HEK293 (cell line): ENCODE data around the gene MAP4K4.

ENCODE experiments used
- KLF9 ChIP-seq: fragments of 450-650 bp; formaldehyde crosslinking; IDR thresholded peaks from 2 replicates; pipeline ENCODE4 v1.5.1; 2016; ENCODE audit warnings: missing biosample characterization, missing genetic modification characterization, low read depth
- ZNF214 ChIP-seq: fragments of 450-650 bp; formaldehyde crosslinking; IDR thresholded peaks from 2 replicates; pipeline ENCODE4 v1.5.1; 2017; ENCODE audit warnings: missing biosample characterization, mild to moderate bottlenecking, missing genetic modification characterization, borderline replicate concordance
- ZNF24 ChIP-seq: fragments of 450-650 bp; formaldehyde crosslinking; IDR thresholded peaks from 2 replicates; pipeline ENCODE4 v1.5.1; 2016; ENCODE audit warnings: missing biosample characterization, missing genetic modification characterization
- ZNF292 ChIP-seq: fragments of 450-650 bp; formaldehyde crosslinking; IDR thresholded peaks from 2 replicates; pipeline ENCODE4 v1.5.1; 2016; ENCODE audit warnings: low read depth, missing biosample characterization, missing genetic modification characterization, borderline replicate concordance
- ZNF785 ChIP-seq: fragments of 450-650 bp; formaldehyde crosslinking; IDR thresholded peaks from 2 replicates; pipeline ENCODE4 v1.5.1; 2016; ENCODE audit warnings: missing biosample characterization, missing genetic modification characterization
- TF ChIP-seq, protein P1 (sequence below): fragments of 450-650 bp; formaldehyde crosslinking; IDR thresholded peaks from 2 replicates; pipeline ENCODE4 v1.5.1; 2016; ENCODE audit warnings: missing biosample characterization, missing genetic modification characterization
- TF ChIP-seq, protein P2 (sequence below): fragments of 450-650 bp; formaldehyde crosslinking; IDR thresholded peaks from 2 replicates; pipeline ENCODE4 v1.5.1; 2016; ENCODE audit warnings: missing biosample characterization, missing genetic modification characterization
- TF ChIP-seq, protein P3 (sequence below): fragments of 450-650 bp; formaldehyde crosslinking; IDR thresholded peaks from 2 replicates; pipeline ENCODE4 v1.5.0; 2017; ENCODE audit warnings: missing biosample characterization, missing genetic modification characterization, borderline replicate concordance
- TF ChIP-seq, protein P4 (sequence below): fragments of 450-650 bp; formaldehyde crosslinking; IDR thresholded peaks from 2 replicates; pipeline ENCODE4 v1.5.1; 2016; ENCODE audit warnings: missing biosample characterization, missing genetic modification characterization
- TF ChIP-seq, protein P5 (sequence below): fragments of 450-650 bp; formaldehyde crosslinking; IDR thresholded peaks from 2 replicates; pipeline ENCODE4 v1.5.1; 2017; ENCODE audit warnings: missing biosample characterization, missing genetic modification characterization
- TF ChIP-seq, protein P6 (sequence below): sonication (generic); formaldehyde crosslinking; IDR thresholded peaks from 2 replicates; pipeline ENCODE4 v1.8.1; 2022; ENCODE audit warnings: mild to moderate bottlenecking, moderate library complexity, missing genetic modification reagents

DNA sequence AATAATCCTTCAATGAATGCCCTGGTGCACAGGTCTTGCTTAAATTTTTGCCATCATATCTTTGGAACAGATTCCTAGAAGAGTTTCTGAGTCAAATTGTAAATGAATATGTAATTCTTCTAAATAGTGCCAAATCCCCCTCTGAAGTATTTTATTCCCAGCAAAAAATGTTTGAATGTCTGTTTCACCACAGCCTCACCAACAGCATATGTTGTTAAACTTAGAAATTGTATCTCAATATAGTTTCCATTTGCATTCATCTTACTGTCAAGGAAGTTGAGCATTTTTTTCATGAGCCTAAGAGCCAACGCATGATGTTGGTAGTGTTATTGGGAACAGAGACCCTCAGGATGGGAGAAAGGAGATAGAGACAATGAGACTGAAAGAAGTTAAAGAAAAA is 207.4 kb downstream of the MAP4K4 start:
- TF ChIP-seq, protein P1, sequence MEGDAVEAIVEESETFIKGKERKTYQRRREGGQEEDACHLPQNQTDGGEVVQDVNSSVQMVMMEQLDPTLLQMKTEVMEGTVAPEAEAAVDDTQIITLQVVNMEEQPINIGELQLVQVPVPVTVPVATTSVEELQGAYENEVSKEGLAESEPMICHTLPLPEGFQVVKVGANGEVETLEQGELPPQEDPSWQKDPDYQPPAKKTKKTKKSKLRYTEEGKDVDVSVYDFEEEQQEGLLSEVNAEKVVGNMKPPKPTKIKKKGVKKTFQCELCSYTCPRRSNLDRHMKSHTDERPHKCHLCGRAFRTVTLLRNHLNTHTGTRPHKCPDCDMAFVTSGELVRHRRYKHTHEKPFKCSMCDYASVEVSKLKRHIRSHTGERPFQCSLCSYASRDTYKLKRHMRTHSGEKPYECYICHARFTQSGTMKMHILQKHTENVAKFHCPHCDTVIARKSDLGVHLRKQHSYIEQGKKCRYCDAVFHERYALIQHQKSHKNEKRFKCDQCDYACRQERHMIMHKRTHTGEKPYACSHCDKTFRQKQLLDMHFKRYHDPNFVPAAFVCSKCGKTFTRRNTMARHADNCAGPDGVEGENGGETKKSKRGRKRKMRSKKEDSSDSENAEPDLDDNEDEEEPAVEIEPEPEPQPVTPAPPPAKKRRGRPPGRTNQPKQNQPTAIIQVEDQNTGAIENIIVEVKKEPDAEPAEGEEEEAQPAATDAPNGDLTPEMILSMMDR: no peak
- TF ChIP-seq, protein P2, sequence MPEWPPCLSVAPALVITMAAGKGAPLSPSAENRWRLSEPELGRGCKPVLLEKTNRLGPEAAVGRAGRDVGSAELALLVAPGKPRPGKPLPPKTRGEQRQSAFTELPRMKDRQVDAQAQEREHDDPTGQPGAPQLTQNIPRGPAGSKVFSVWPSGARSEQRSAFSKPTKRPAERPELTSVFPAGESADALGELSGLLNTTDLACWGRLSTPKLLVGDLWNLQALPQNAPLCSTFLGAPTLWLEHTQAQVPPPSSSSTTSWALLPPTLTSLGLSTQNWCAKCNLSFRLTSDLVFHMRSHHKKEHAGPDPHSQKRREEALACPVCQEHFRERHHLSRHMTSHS (tag by site-specific recombination): no peak
- TF ChIP-seq ZNF292 (no peak), ZNF785 (tag by site-specific recombination) (no peak), KLF9 (tag by site-specific recombination) (no peak), ZNF214 (tag by site-specific recombination) (no peak), ZNF24 (no peak)
- TF ChIP-seq, protein P3, sequence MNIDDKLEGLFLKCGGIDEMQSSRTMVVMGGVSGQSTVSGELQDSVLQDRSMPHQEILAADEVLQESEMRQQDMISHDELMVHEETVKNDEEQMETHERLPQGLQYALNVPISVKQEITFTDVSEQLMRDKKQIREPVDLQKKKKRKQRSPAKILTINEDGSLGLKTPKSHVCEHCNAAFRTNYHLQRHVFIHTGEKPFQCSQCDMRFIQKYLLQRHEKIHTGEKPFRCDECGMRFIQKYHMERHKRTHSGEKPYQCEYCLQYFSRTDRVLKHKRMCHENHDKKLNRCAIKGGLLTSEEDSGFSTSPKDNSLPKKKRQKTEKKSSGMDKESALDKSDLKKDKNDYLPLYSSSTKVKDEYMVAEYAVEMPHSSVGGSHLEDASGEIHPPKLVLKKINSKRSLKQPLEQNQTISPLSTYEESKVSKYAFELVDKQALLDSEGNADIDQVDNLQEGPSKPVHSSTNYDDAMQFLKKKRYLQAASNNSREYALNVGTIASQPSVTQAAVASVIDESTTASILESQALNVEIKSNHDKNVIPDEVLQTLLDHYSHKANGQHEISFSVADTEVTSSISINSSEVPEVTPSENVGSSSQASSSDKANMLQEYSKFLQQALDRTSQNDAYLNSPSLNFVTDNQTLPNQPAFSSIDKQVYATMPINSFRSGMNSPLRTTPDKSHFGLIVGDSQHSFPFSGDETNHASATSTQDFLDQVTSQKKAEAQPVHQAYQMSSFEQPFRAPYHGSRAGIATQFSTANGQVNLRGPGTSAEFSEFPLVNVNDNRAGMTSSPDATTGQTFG (tag by site-specific recombination): no peak
- TF ChIP-seq, protein P4, sequence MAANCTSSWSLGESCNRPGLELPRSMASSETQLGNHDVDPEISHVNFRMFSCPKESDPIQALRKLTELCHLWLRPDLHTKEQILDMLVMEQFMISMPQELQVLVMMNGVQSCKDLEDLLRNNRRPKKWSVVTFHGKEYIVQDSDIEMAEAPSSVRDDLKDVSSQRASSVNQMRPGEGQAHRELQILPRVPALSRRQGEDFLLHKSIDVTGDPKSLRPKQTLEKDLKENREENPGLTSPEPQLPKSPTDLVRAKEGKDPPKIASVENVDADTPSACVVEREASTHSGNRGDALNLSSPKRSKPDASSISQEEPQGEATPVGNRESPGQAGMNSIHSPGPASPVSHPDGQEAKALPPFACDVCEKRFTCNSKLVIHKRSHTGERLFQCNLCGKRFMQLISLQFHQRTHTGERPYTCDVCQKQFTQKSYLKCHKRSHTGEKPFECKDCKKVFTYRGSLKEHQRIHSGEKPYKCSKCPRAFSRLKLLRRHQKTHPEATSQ (tag by site-specific recombination): no peak
- TF ChIP-seq, protein P5, sequence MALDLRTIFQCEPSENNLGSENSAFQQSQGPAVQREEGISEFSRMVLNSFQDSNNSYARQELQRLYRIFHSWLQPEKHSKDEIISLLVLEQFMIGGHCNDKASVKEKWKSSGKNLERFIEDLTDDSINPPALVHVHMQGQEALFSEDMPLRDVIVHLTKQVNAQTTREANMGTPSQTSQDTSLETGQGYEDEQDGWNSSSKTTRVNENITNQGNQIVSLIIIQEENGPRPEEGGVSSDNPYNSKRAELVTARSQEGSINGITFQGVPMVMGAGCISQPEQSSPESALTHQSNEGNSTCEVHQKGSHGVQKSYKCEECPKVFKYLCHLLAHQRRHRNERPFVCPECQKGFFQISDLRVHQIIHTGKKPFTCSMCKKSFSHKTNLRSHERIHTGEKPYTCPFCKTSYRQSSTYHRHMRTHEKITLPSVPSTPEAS (tag by site-specific recombination): no peak
- TF ChIP-seq, protein P6, sequence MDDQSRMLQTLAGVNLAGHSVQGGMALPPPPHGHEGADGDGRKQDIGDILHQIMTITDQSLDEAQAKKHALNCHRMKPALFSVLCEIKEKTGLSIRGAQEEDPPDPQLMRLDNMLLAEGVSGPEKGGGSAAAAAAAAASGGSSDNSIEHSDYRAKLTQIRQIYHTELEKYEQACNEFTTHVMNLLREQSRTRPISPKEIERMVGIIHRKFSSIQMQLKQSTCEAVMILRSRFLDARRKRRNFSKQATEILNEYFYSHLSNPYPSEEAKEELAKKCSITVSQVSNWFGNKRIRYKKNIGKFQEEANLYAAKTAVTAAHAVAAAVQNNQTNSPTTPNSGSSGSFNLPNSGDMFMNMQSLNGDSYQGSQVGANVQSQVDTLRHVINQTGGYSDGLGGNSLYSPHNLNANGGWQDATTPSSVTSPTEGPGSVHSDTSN (CRISPR knock-in tag): no peak
